IMR-90 (cell line): ENCODE data around the gene OR52B4. TPM values are rescaled to one million over a fixed set of nuclear protein-coding genes. Genes with fewer than 3 reads are reported as not detected.

ENCODE experiments used
- ATAC-seq: fragments of 200-7000 bp; cut with Tn5 transposase; 2 replicates; pipeline ENCODE4 v1.9.1; 2020; ENCODE audit warnings: low read depth, mild to moderate bottlenecking, moderate library complexity
- BruUV-seq: library from RNA; stranded (reverse); fragments of 400-500 nt; replicated peaks from 2 replicates; lab custom pipeline; 2021; lab: Mats Ljungman, UMichigan
- CTCF ChIA-PET: fragments of 300-600 bp; formaldehyde crosslinking; extraction: SDS; loops from one replicate; lab custom pipeline; 2021; ENCODE audit warnings: antibody characterized with exemption; lab: Yijun Ruan, JAX
- POLR2A ChIA-PET: fragments of 300-600 bp; sonication (Branson Sonifier 250); formaldehyde crosslinking; loops from one replicate; lab custom pipeline; 2022; ENCODE audit warnings: antibody characterized with exemption; ENCODE audit not compliant: unreplicated experiment; lab: Charles Lee
- DNase-seq: peaks from one replicate; pipeline ENCODE4 v3.0.0; 2013
- H2AFZ ChIP-seq: replicated peaks from 2 replicates; pipeline ENCODE3; 2013; ENCODE audit warnings: low read length, mild to moderate bottlenecking; ENCODE audit not compliant: poor library complexity
- H2AK5ac ChIP-seq: 2 replicates; pipeline ENCODE4 v1.6.1; 2013; ENCODE audit warnings: low read depth, low read length, inconsistent platforms
- H2AK9ac ChIP-seq: replicated peaks from 2 replicates; pipeline ENCODE3; 2013; ENCODE audit warnings: mild to moderate bottlenecking, low read depth, low read length, moderate library complexity; ENCODE audit not compliant: poor library complexity
- H2BK120ac ChIP-seq: 2 replicates; pipeline ENCODE4 v1.6.1; 2013; ENCODE audit warnings: low read depth, low read length, inconsistent platforms
- H2BK15ac ChIP-seq: 3 replicates; pipeline ENCODE4 v1.6.1; 2013; ENCODE audit warnings: low read depth, low read length, inconsistent platforms
- H2BK20ac ChIP-seq: 2 replicates; pipeline ENCODE4 v1.6.1; 2013; ENCODE audit warnings: low read depth, mild to moderate bottlenecking, inconsistent platforms, low read length, moderate library complexity
- H2BK5ac ChIP-seq: 2 replicates; pipeline ENCODE4 v1.6.1; 2013; ENCODE audit warnings: mild to moderate bottlenecking, low read depth, low read length, inconsistent platforms; ENCODE audit not compliant: poor library complexity, severe bottlenecking
- H3K14ac ChIP-seq: replicated peaks from 2 replicates; pipeline ENCODE4 v1.6.1; 2013; ENCODE audit warnings: low read depth, low read length, inconsistent platforms
- H3K18ac ChIP-seq: 2 replicates; pipeline ENCODE4 v1.6.1; 2013; ENCODE audit warnings: low read depth, low read length, control low read depth
- H3K23ac ChIP-seq: 2 replicates; pipeline ENCODE4 v1.6.1; 2013; ENCODE audit warnings: low read depth, low read length, inconsistent platforms
- H3K27ac ChIP-seq: 2 replicates; pipeline ENCODE4 v1.5.1; 2013; ENCODE audit warnings: mild to moderate bottlenecking, control low read depth, low read length; ENCODE audit not compliant: insufficient read depth
- H3K27me3 ChIP-seq: 2 replicates; pipeline ENCODE4 v1.6.1; 2013; ENCODE audit warnings: low read length; ENCODE audit not compliant: control insufficient read depth, insufficient read depth
- H3K36me3 ChIP-seq: 2 replicates; pipeline ENCODE4 v1.6.1; 2013; ENCODE audit warnings: low read length, mixed read lengths; ENCODE audit not compliant: control insufficient read depth, insufficient read depth
- H3K4ac ChIP-seq: 2 replicates; pipeline ENCODE4 v1.6.1; 2013; ENCODE audit warnings: low read depth, low read length, inconsistent platforms
- H3K4me1 ChIP-seq: 2 replicates; pipeline ENCODE4 v1.6.1; 2013; ENCODE audit warnings: low read length, mixed read lengths; ENCODE audit not compliant: control insufficient read depth, insufficient read depth
- H3K4me2 ChIP-seq: 2 replicates; pipeline ENCODE4 v1.6.1; 2013; ENCODE audit warnings: low read depth, mild to moderate bottlenecking, control low read depth, low read length, moderate library complexity
- H3K4me3 ChIP-seq: 2 replicates; pipeline ENCODE4 v1.5.1; 2013; ENCODE audit warnings: low read depth, mild to moderate bottlenecking, control low read depth, low read length, moderate library complexity; ENCODE audit not compliant: insufficient read depth
- H3K56ac ChIP-seq: 2 replicates; pipeline ENCODE4 v1.6.1; 2013; ENCODE audit warnings: low read length, inconsistent platforms; ENCODE audit not compliant: insufficient read depth; ENCODE audit errors: extremely low read depth
- H3K79me1 ChIP-seq, 2 experiments: 2 replicates each; pipeline ENCODE4 v1.6.1; 2013; ENCODE audit warnings: low read length in 2 of 2, inconsistent platforms in 1 of 2, low read depth in 1 of 2
- H3K9ac ChIP-seq: 2 replicates; pipeline ENCODE4 v1.6.1; 2013; ENCODE audit warnings: low read depth, low read length, control low read depth
- H3K9me1 ChIP-seq: 2 replicates; pipeline ENCODE4 v1.6.1; 2013; ENCODE audit warnings: low read length, inconsistent platforms; ENCODE audit not compliant: insufficient read depth
- H3K9me3 ChIP-seq: 2 replicates; pipeline ENCODE4 v1.6.1; 2013; ENCODE audit warnings: low read length; ENCODE audit not compliant: control insufficient read depth, insufficient read depth
- H4K20me1 ChIP-seq: 2 replicates; pipeline ENCODE4 v1.6.1; 2013; ENCODE audit warnings: low read length, inconsistent platforms; ENCODE audit not compliant: insufficient read depth
- H4K5ac ChIP-seq: 2 replicates; pipeline ENCODE4 v1.6.1; 2013; ENCODE audit warnings: mild to moderate bottlenecking, low read depth, low read length, control low read depth
- H4K8ac ChIP-seq, 2 experiments: 2 replicates each; pipeline ENCODE4 v1.6.1; 2013; ENCODE audit warnings: low read depth in 2 of 2, low read length in 2 of 2, control low read depth in 1 of 2, inconsistent platforms in 1 of 2
- H4K91ac ChIP-seq: 2 replicates; pipeline ENCODE4 v1.6.1; 2013; ENCODE audit warnings: low read depth, low read length, inconsistent platforms; ENCODE audit not compliant: insufficient read depth
- CEBPB ChIP-seq: IDR thresholded peaks from 2 replicates; pipeline ENCODE4 v1.6.1; 2012; ENCODE audit warnings: low read depth, low read length, improper control_type of control experiment
- CHD1 ChIP-seq: IDR thresholded peaks from 2 replicates; pipeline ENCODE4 v1.6.1; 2012; ENCODE audit warnings: low read depth, low read length, improper control_type of control experiment
- ELK1 ChIP-seq: fragments of 150-350 bp; IDR thresholded peaks from 2 replicates; pipeline ENCODE4 v1.6.1; 2016; ENCODE audit warnings: low read depth, mild to moderate bottlenecking, low read length, moderate library complexity, borderline replicate concordance
- FOS ChIP-seq: fragments of 150-350 bp; IDR thresholded peaks from 2 replicates; pipeline ENCODE4 v1.6.1; 2016; ENCODE audit warnings: low read depth, low read length
- MAFK ChIP-seq: IDR thresholded peaks from 2 replicates; pipeline ENCODE4 v1.6.1; 2012; ENCODE audit warnings: low read depth, low read length, improper control_type of control experiment
- MAZ ChIP-seq: IDR thresholded peaks from 2 replicates; pipeline ENCODE4 v1.6.1; 2012; ENCODE audit warnings: low read depth, mild to moderate bottlenecking, low read length, improper control_type of control experiment, moderate library complexity, borderline replicate concordance
- MXI1 ChIP-seq: IDR thresholded peaks from 2 replicates; pipeline ENCODE4 v1.6.1; 2012; ENCODE audit warnings: low read depth, mild to moderate bottlenecking, low read length, moderate library complexity, borderline replicate concordance
- NFE2L2 ChIP-seq: fragments of 150-350 bp; IDR thresholded peaks from 2 replicates; pipeline ENCODE4 v1.6.1; 2016; ENCODE audit warnings: low read depth, mild to moderate bottlenecking, low read length
- POLR2A ChIP-seq: IDR thresholded peaks from 2 replicates; pipeline ENCODE4 v1.6.1; 2012; ENCODE audit warnings: mild to moderate bottlenecking, low read depth, low read length
- RAD21 ChIP-seq: IDR thresholded peaks from 2 replicates; pipeline ENCODE4 v1.6.1; 2012; ENCODE audit warnings: low read length, improper control_type of control experiment
- RCOR1 ChIP-seq: IDR thresholded peaks from 2 replicates; pipeline ENCODE4 v1.6.1; 2012; ENCODE audit warnings: mild to moderate bottlenecking, low read length, improper control_type of control experiment; ENCODE audit not compliant: insufficient replicate concordance
- RFX5 ChIP-seq: IDR thresholded peaks from 2 replicates; pipeline ENCODE4 v1.8.0; 2012; ENCODE audit warnings: low read depth, mild to moderate bottlenecking, low read length, moderate library complexity
- SMC3 ChIP-seq: fragments of 150-350 bp; IDR thresholded peaks from 2 replicates; pipeline ENCODE4 v1.6.1; 2016; ENCODE audit warnings: low read depth, mild to moderate bottlenecking, antibody characterized with exemption, low read length, moderate library complexity
- WGBS, 2 experiments: methylation state at CpG; one replicate each; pipeline versions ENCODE4 v1.1.5 to v1.1.7; 2013; ENCODE audit warnings: missing lambda C conversion rate in 2 of 2; ENCODE audit not compliant: insufficient read length in 1 of 2; ENCODE audit errors: extremely low coverage in 2 of 2; 5-methylcytosine and 5-hydroxymethylcytosine counted together
- dilution Hi-C: fragments of 300-500 bp; cut with HindIII; formaldehyde crosslinking; loops from one replicate; pipeline ENCODE4 v1.14.3; 2018; ENCODE audit warnings: low sequenced_read_pairs; ENCODE audit not compliant: unreplicated experiment
- in situ Hi-C: fragments of 300-500 bp; cut with MboI; formaldehyde crosslinking; loops from 3 replicates; pipeline ENCODE4 v1.14.3; 2019; ENCODE audit warnings: low sequenced_read_pairs, inconsistent platforms, mixed read lengths
- intact Hi-C: fragments of 100-400 bp; cut with micrococcal nuclease; formaldehyde crosslinking; loops from 2 replicates; pipeline ENCODE4 v1.10.0; 2022
- polyA plus RNA-seq, 3 experiments: library from polyadenylated mRNA; depleted of rRNA; stranded (reverse); fragments of >200 nt; gene quantifications; 2 replicates each; pipeline ENCODE4 v1.2.3, GENCODE V29; 2012; ENCODE audit warnings: low replicate concordance in 1 of 3
- total RNA-seq: library from RNA; depleted of rRNA; stranded (reverse); fragments of >200 nt; gene quantifications from 2 replicates; pipeline ENCODE4 v1.2.3, GENCODE V29; 2012
- TF ChIP-seq, protein P1 (sequence below): fragments of 150-350 bp; IDR thresholded peaks from 2 replicates; pipeline ENCODE4 v1.6.1; 2017; ENCODE audit warnings: mild to moderate bottlenecking, antibody characterized with exemption, low read length, low read depth
- TF ChIP-seq, protein P2 (sequence below): conservative IDR thresholded peaks from 2 replicates; pipeline ENCODE4 v1.5.1; 2012; ENCODE audit warnings: mild to moderate bottlenecking, low read depth, low read length, improper control_type of control experiment

Gene OR52B4
- total and polyA plus RNA-seq, 2 of the 4 experiments (the other 2 are of a cell fraction) = not detected

DNA sequence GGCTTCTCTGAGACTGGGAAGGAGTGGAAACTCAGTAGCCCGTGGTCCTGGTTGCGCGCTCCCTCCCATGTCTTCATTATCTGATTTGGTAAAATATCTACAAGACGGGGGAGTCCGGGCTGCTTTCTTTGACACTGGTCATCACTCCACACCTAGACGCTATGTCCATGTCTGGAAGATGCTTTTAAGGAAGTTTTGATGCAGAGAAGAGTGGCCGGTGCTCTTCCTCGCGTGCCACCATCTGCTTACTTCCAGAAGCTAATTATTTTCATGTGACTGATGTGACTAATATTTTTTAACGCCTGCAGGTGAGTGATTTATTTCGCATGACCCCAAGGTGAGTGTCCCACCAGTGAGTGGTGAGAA is 25.7 kb upstream of the OR52B4 start:
- Histone ChIP-seq H3K56ac (no peak overlapping the region), H4K8ac (no peak overlapping the region), H2BK15ac (no peak overlapping the region), H3K18ac (no peak overlapping the region), H3K4me3 (peak overlapping the region; percentile 96; the same call in 1 of the 2 replicates), H2AK5ac (no peak overlapping the region), H3K79me1 (peaks cover 4 to 6% of the 10 kb centered on the region in 2 experiments; a peak in 3 of 4 replicates), H3K4me1 (no peaks in the 10 kb centered on the region), H2AFZ (peak overlapping the region; percentile 99), H3K9me1 (peaks cover 3% of the 10 kb centered on the region; the same call in 1 of the 2 replicates), H3K9me3 (no peaks in the 10 kb centered on the region), H4K20me1 (no peaks in the 10 kb centered on the region), H2BK5ac (no peak overlapping the region), H2BK120ac (no peak overlapping the region), H3K27me3 (no peaks in the 10 kb centered on the region), H3K14ac (no peak overlapping the region), H4K91ac (no peak overlapping the region), H3K4ac (no peak overlapping the region), H3K36me3 (peaks cover 11% of the 10 kb centered on the region), H4K5ac (no peak overlapping the region), H3K27ac (no peak overlapping the region), H3K9ac (no peak overlapping the region), H3K4me2 (peak overlapping the region; percentile 67), H2AK9ac (peak overlapping the region; percentile 38), H3K23ac (no peak overlapping the region), H2BK20ac (no peak overlapping the region)
- intact Hi-C loops (loop anchor here (5.0 kb wide), 1 partner anchor 207 kb away; no protein-coding TSS in a partner anchor), in situ Hi-C loops (no loop called here), dilution Hi-C loops (no loop called here)
- no CpG with 5 or more reads among the region's 11 CpGs for WGBS, 2 experiments
- no peak for TF ChIP-seq MAFK
- no peak for TF ChIP-seq FOS
- no peak for TF ChIP-seq ELK1
- TF ChIP-seq NFE2L2 = no peak
- TF ChIP-seq SMC3 = no peak
- TF ChIP-seq RFX5 = no peak
- TF ChIP-seq RCOR1 = no peak
- TF ChIP-seq, protein P1, sequence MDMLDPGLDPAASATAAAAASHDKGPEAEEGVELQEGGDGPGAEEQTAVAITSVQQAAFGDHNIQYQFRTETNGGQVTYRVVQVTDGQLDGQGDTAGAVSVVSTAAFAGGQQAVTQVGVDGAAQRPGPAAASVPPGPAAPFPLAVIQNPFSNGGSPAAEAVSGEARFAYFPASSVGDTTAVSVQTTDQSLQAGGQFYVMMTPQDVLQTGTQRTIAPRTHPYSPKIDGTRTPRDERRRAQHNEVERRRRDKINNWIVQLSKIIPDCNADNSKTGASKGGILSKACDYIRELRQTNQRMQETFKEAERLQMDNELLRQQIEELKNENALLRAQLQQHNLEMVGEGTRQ = no peak
- TF ChIP-seq POLR2A = no peak
- TF ChIP-seq, protein P2, sequence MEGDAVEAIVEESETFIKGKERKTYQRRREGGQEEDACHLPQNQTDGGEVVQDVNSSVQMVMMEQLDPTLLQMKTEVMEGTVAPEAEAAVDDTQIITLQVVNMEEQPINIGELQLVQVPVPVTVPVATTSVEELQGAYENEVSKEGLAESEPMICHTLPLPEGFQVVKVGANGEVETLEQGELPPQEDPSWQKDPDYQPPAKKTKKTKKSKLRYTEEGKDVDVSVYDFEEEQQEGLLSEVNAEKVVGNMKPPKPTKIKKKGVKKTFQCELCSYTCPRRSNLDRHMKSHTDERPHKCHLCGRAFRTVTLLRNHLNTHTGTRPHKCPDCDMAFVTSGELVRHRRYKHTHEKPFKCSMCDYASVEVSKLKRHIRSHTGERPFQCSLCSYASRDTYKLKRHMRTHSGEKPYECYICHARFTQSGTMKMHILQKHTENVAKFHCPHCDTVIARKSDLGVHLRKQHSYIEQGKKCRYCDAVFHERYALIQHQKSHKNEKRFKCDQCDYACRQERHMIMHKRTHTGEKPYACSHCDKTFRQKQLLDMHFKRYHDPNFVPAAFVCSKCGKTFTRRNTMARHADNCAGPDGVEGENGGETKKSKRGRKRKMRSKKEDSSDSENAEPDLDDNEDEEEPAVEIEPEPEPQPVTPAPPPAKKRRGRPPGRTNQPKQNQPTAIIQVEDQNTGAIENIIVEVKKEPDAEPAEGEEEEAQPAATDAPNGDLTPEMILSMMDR = no peak
- no peak for TF ChIP-seq CHD1
- no peak for TF ChIP-seq MXI1
- TF ChIP-seq MAZ = no peak
- TF ChIP-seq RAD21 = no peak
- no peak for TF ChIP-seq CEBPB
- ChIA-PET POLR2A (no interaction called here), CTCF (interaction anchor here (1.5 kb wide), 1 partner anchor 20 kb away, joined by 4 read pairs; no protein-coding TSS in a partner anchor)
- BruUV-seq = no TSS peak
- ATAC-seq = peak; percentile 12; the same call in 1 of the 2 replicates
- no peak for DNase-seq
